ENCODE measurements around the gene CITED1.

DNA sequence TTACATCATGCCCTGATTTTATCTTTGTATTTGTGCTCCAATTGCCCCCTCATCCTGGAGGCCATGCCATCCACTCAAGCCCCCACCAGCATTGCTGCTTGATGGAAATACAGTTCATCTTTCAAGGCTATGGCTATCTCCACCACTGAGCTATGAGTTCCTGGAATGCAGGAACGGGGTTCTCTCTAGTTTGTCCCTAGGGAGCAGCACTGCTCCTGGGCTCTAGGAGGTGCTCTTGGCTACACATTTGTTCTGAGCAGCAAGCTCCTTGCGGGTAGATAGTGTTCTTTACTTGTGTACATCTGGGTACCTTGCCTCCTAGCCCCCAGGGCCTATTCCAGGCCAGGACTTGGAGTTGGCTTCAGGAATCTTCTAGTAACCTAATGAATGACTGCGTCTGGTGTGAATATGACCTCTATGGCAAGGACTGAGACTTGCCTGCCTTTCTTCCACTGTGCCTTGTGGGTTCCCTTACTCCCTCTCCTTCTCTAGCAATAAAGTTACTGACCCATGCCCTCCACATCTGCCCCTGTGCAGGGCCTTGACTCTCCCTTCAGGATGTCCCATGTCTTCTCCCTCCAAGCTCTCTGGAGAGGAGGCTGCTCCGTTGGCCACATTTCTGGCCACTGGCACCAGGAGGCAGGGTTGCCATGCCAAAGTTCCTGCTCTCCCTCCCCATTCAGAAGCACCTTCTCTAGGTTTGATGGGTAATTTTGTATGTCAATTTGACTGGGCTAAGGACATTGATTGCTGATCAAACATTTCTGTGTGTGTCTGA lies 7.6 kb downstream of the CITED1 start:
- TF ChIP-seq POLR2A (IDR thresholded peaks at IDR 0.05; ENCODE audit: low read depth, low read length): no peak
- TF ChIP-seq TAF1 (IDR thresholded peaks at IDR 0.05; ENCODE audit: borderline replicate concordance, low read depth, low read length): no peak
- TF ChIP-seq POLR2AphosphoS5 (IDR thresholded peaks at IDR 0.05; ENCODE audit: low read depth, low read length): no peak

Measured in GM12892 (cell line).